OCI-LY7 (cell line): ENCODE data around the gene KCNA5. TPM values are rescaled to one million over a fixed set of nuclear protein-coding genes. Genes with fewer than 3 reads are reported as not detected.

Source experiments
- BruUV-seq: library from RNA; stranded (reverse); fragments of 400-500 nt; replicated peaks from 2 replicates; lab custom pipeline; 2021; lab: Mats Ljungman, UMichigan
- CTCF ChIA-PET: fragments of 300-600 bp; sonication (Branson Sonifier 250); formaldehyde crosslinking; loops from one replicate; lab custom pipeline; 2022; ENCODE audit warnings: antibody characterized with exemption; ENCODE audit not compliant: unreplicated experiment; lab: Charles Lee
- POLR2A ChIA-PET: fragments of 300-600 bp; sonication (Branson Sonifier 250); formaldehyde crosslinking; loops from one replicate; lab custom pipeline; 2022; ENCODE audit warnings: antibody characterized with exemption; lab: Charles Lee
- DNase-seq: peaks from one replicate; pipeline ENCODE4 v3.0.0-alpha.2; 2015; ENCODE audit warnings: low spot score
- H2AFZ ChIP-seq: fragments of 200-600 bp; sonication (generic), shearing (Covaris generic); 2 replicates; pipeline ENCODE4 v1.6.1; 2014; ENCODE audit warnings: mild to moderate bottlenecking, antibody characterized with exemption, low read length, moderate library complexity
- H3K27ac ChIP-seq: fragments of 200-600 bp; sonication (generic); 2 replicates; pipeline ENCODE4 v1.5.1; 2014; ENCODE audit warnings: mixed run types, low read depth, mild to moderate bottlenecking, moderate library complexity, low read length, inconsistent platforms; ENCODE audit not compliant: poor library complexity, severe bottlenecking
- H3K36me3 ChIP-seq: fragments of 200-600 bp; sonication (generic); 2 replicates; pipeline ENCODE4 v1.6.1; 2014; ENCODE audit warnings: mild to moderate bottlenecking, antibody characterized with exemption, low read length, moderate library complexity, mixed read lengths; ENCODE audit not compliant: insufficient read depth
- H3K4me1 ChIP-seq: fragments of 200-600 bp; sonication (generic); 2 replicates; pipeline ENCODE4 v1.5.1; 2014; ENCODE audit warnings: mild to moderate bottlenecking, low read length; ENCODE audit not compliant: insufficient read depth, poor library complexity, severe bottlenecking
- H3K4me2 ChIP-seq: fragments of 200-600 bp; sonication (generic); 2 replicates; pipeline ENCODE4 v1.6.1; 2014; ENCODE audit warnings: mild to moderate bottlenecking, low read length
- H3K4me3 ChIP-seq: fragments of 200-600 bp; sonication (generic); 2 replicates; pipeline ENCODE4 v1.5.1; 2014; ENCODE audit warnings: mild to moderate bottlenecking, low read depth, low read length; ENCODE audit not compliant: poor library complexity, severe bottlenecking
- H3K79me2 ChIP-seq: fragments of 200-600 bp; sonication (generic); 2 replicates; pipeline ENCODE4 v1.6.1; 2016; ENCODE audit warnings: low read depth, mild to moderate bottlenecking, low read length, moderate library complexity, mixed read lengths; ENCODE audit not compliant: insufficient read depth
- H3K9me2 ChIP-seq: fragments of 200-600 bp; sonication (generic); 2 replicates; pipeline ENCODE4 v1.6.1; 2016; ENCODE audit warnings: mild to moderate bottlenecking, low read length, mixed read lengths; ENCODE audit not compliant: insufficient read depth
- H3K9me3 ChIP-seq: fragments of 200-600 bp; sonication (generic); 2 replicates; pipeline ENCODE4 v1.6.1; 2014; ENCODE audit warnings: mild to moderate bottlenecking, mixed run types, low read length, mixed read lengths
- H4K20me1 ChIP-seq: fragments of 200-600 bp; sonication (generic); 2 replicates; pipeline ENCODE4 v1.6.1; 2014; ENCODE audit warnings: mild to moderate bottlenecking, antibody characterized with exemption, low read length, moderate library complexity, mixed read lengths; ENCODE audit not compliant: insufficient read depth
- EZH2phosphoT487 ChIP-seq: fragments of 200-600 bp; sonication (generic); IDR thresholded peaks from 2 replicates; pipeline ENCODE4 v1.6.1; 2018; ENCODE audit warnings: low read depth, borderline replicate concordance, mild to moderate bottlenecking, mixed run types, antibody characterized with exemption, low read length, moderate library complexity, mixed read lengths
- intact Hi-C: fragments of 100-400 bp; cut with micrococcal nuclease; formaldehyde crosslinking; loops from one replicate; pipeline ENCODE4 v1.10.0; 2022; ENCODE audit not compliant: unreplicated experiment
- total RNA-seq, 2 experiments: library from RNA; depleted of rRNA in 1 of 2; stranded (reverse); fragments of >200 nt in 1 of 2; shearing (Covaris generic) in 1 of 2; gene quantifications; 2 replicates each; pipeline ENCODE4 v1.2.3, GENCODE V29; 2014 to 2022
- TF ChIP-seq, protein P1 (sequence below): fragments of 200-600 bp; sonication (generic); conservative IDR thresholded peaks from 2 replicates; pipeline ENCODE4 v1.5.1; 2014; ENCODE audit warnings: mild to moderate bottlenecking, antibody characterized with exemption, low read length, moderate library complexity, mixed read lengths

The KCNA5 gene
- total RNA-seq, 2 experiments from 2014 or later: not detected

DNA sequence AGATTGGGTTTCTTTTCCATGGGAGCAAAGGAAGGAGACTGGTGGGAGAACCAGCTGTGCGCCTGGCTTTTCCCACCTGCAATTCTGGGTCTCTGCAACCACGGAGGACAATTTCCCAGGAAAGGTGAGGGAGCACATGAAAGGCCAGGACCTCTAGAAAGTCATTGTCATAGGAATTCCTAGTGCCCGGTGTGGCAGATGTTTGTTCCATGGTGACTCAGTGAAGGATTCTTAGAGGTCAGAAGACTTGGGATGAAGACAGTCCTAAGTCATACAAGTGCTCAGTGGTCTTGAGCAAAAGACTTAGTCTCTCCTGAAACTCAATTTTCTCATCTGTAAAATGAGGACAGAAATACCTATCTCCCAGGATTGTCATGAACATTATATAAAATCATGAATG, 51.3 kb downstream of the KCNA5 start:
- no peaks in the 10 kb centered on the region for H3K79me2 ChIP-seq
- no peak overlapping the region for H3K4me3 ChIP-seq
- H3K4me1 ChIP-seq: no peaks in the 10 kb centered on the region
- no peaks in the 10 kb centered on the region for H3K36me3 ChIP-seq
- no peaks in the 10 kb centered on the region for H3K9me2 ChIP-seq
- intact Hi-C loops: no loop called here
- no peaks in the 10 kb centered on the region for H3K9me3 ChIP-seq
- ChIA-PET POLR2A (no interaction called here), CTCF (no interaction called here)
- DNase-seq: no peak
- no peak overlapping the region for H3K27ac ChIP-seq
- no TSS peak for BruUV-seq
- H3K4me2 ChIP-seq: no peak overlapping the region
- no peaks in the 10 kb centered on the region for H4K20me1 ChIP-seq
- no peak overlapping the region for H2AFZ ChIP-seq
- TF ChIP-seq, protein P1, sequence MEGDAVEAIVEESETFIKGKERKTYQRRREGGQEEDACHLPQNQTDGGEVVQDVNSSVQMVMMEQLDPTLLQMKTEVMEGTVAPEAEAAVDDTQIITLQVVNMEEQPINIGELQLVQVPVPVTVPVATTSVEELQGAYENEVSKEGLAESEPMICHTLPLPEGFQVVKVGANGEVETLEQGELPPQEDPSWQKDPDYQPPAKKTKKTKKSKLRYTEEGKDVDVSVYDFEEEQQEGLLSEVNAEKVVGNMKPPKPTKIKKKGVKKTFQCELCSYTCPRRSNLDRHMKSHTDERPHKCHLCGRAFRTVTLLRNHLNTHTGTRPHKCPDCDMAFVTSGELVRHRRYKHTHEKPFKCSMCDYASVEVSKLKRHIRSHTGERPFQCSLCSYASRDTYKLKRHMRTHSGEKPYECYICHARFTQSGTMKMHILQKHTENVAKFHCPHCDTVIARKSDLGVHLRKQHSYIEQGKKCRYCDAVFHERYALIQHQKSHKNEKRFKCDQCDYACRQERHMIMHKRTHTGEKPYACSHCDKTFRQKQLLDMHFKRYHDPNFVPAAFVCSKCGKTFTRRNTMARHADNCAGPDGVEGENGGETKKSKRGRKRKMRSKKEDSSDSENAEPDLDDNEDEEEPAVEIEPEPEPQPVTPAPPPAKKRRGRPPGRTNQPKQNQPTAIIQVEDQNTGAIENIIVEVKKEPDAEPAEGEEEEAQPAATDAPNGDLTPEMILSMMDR: no peak
- no peak for TF ChIP-seq EZH2phosphoT487

Other genes starting within 250 kb of the KCNA5 start
- gene KCNA1, start 134.0 kb upstream of the KCNA5 start, total RNA-seq (2014; rRNA removed; shearing (Covaris generic)): not detected in 2 replicates
- not detected in 2 replicates for gene KCNA1, start 134.0 kb upstream of the KCNA5 start, total RNA-seq (2022)